Natural killer cell (primary cell): ENCODE data around the gene ADGB. TPM values are rescaled to one million over a fixed set of nuclear protein-coding genes. Genes with fewer than 3 reads are reported as not detected.
"Not testable (repeated sequence)": the region's sequence is repeated elsewhere in the genome, so short reads cannot be mapped to it uniquely, and the experiment has no call there.

ENCODE experiments used
- ATAC-seq, 3 donors: fragments of 150-1000 bp in 2 of 3; fragments of 200-7000 bp in 1 of 3; cut with Tn5 transposase; 1 replicate in 1 of 3; 2 replicates in 2 of 3; pipeline ENCODE4 v1.10.0; 2021; ENCODE audit warnings: mild to moderate bottlenecking in 2 of 3, moderate library complexity in 2 of 3
- DNase-seq, 2 donors: peaks; one replicate each; pipeline versions ENCODE4 v3.0.0 to v3.0.0-alpha.2; 2013 to 2021; ENCODE audit warnings: mixed read lengths in 1 of 2
- H3K27ac ChIP-seq: one replicate; pipeline ENCODE4 v1.5.1; 2013; ENCODE audit warnings: mild to moderate bottlenecking, low read length
- H3K27me3 ChIP-seq: one replicate; pipeline ENCODE4 v1.6.1; 2013; ENCODE audit warnings: low read length; ENCODE audit not compliant: control insufficient read depth, insufficient read depth
- H3K36me3 ChIP-seq: one replicate; pipeline ENCODE4 v1.6.1; 2013; ENCODE audit warnings: low read length; ENCODE audit not compliant: control insufficient read depth, insufficient read depth
- H3K4me1 ChIP-seq: one replicate; pipeline ENCODE4 v1.6.1; 2013; ENCODE audit warnings: low read length; ENCODE audit not compliant: control insufficient read depth, insufficient read depth
- H3K4me3 ChIP-seq: one replicate; pipeline ENCODE4 v1.5.1; 2013; ENCODE audit warnings: low read length
- H3K9me3 ChIP-seq: one replicate; pipeline ENCODE4 v1.6.1; 2013; ENCODE audit warnings: low read length; ENCODE audit not compliant: control insufficient read depth, insufficient read depth
- H3K27ac Mint-ChIP-seq, 2 donors: one replicate each; pipeline ENCODE4 v1.8.0; 2022; ENCODE audit warnings: mild to moderate bottlenecking in 2 of 2, mixed read lengths in 2 of 2, moderate library complexity in 1 of 2
- H3K27me3 Mint-ChIP-seq, 2 donors: one replicate each; pipeline ENCODE4 v1.8.0; 2022; ENCODE audit warnings: low read depth in 2 of 2, mixed read lengths in 2 of 2
- H3K36me3 Mint-ChIP-seq: one replicate; pipeline ENCODE4 v1.8.0; 2022; ENCODE audit warnings: mixed read lengths
- H3K4me1 Mint-ChIP-seq, 2 donors: one replicate each; pipeline ENCODE4 v1.8.0; 2022; ENCODE audit warnings: mixed read lengths in 2 of 2
- H3K4me3 Mint-ChIP-seq: one replicate; pipeline ENCODE4 v1.8.0; 2022; ENCODE audit warnings: mild to moderate bottlenecking, moderate library complexity, mixed read lengths
- H3K9me3 Mint-ChIP-seq, 2 donors: one replicate each; pipeline ENCODE4 v1.8.0; 2022; ENCODE audit warnings: mixed read lengths in 2 of 2
- CTCF ChIP-seq: fragments of 200-600 bp; IDR thresholded peaks from one replicate; pipeline ENCODE4 v1.8.0; 2022; ENCODE audit warnings: antibody characterized with exemption
- WGBS: methylation state at CpG from one replicate; pipeline ENCODE4 v1.1.7; 2013; ENCODE audit warnings: missing lambda C conversion rate; ENCODE audit not compliant: insufficient coverage; 5-methylcytosine and 5-hydroxymethylcytosine counted together
- intact Hi-C: fragments of 100-400 bp; cut with micrococcal nuclease; formaldehyde crosslinking; loops from one replicate; pipeline ENCODE4 v1.14.2; 2022
- total RNA-seq, 4 donors: library from RNA; stranded (reverse); fragments of 120-200 nt in 1 of 4; gene quantifications; one replicate each; pipeline versions ENCODE4 v1.2.3 to v1.2.4, GENCODE V29; 2013 to 2022

Gene ADGB
- total RNA-seq, 3 donors from 2014 or later (not counting 1 experiment from before 2014, with no cell fraction given) = not detected

GRCh38 chr6:146813554-146813953 is 214.8 kb downstream of the ADGB start:
- intact Hi-C loops = no loop called here
- Histone ChIP-seq H3K36me3 (no peaks in the 10 kb centered on the region), H3K4me1 (no peaks in the 10 kb centered on the region), H3K27ac (no peak overlapping the region), H3K9me3 (no peaks in the 10 kb centered on the region), H3K27me3 (no peaks in the 10 kb centered on the region), H3K4me3 (no peak overlapping the region)
- TF ChIP-seq CTCF = no peak
- no peaks in the 10 kb centered on the region for H3K36me3 Mint-ChIP-seq
- WGBS = 65% methylated on average over 2 of the region's 3 CpGs
- H3K27me3 Mint-ChIP-seq = no peaks in the 10 kb centered on the region
- H3K4me1 Mint-ChIP-seq = no peaks in the 10 kb centered on the region
- no peak overlapping the region for H3K4me3 Mint-ChIP-seq
- DNase-seq (no peak), ATAC-seq (no peak)
- no peaks in the 10 kb centered on the region for H3K9me3 Mint-ChIP-seq
- H3K27ac Mint-ChIP-seq = no peak overlapping the region

GRCh38 chr6:146814148-146814750 is 215.5 kb downstream of the ADGB start:
- Histone ChIP-seq H3K4me3 (no peak overlapping the region), H3K27ac (no peak overlapping the region), H3K4me1 (no peaks in the 10 kb centered on the region), H3K27me3 (no peaks in the 10 kb centered on the region), H3K9me3 (no peaks in the 10 kb centered on the region), H3K36me3 (no peaks in the 10 kb centered on the region)
- H3K4me3 Mint-ChIP-seq = no peak overlapping the region
- no peak for ATAC-seq
- WGBS = 67% methylated on average over 1 of the region's 1 CpG
- no peaks in the 10 kb centered on the region for H3K9me3 Mint-ChIP-seq
- no peak for DNase-seq
- H3K27me3 Mint-ChIP-seq = no peaks in the 10 kb centered on the region
- no peak for TF ChIP-seq CTCF
- H3K4me1 Mint-ChIP-seq = no peaks in the 10 kb centered on the region
- H3K27ac Mint-ChIP-seq = no peak overlapping the region
- no peaks in the 10 kb centered on the region for H3K36me3 Mint-ChIP-seq
- intact Hi-C loops = no loop called here

GRCh38 chr6:146815511-146816462 is 217.0 kb downstream of the ADGB start:
- ATAC-seq, H3K27ac ChIP-seq, H3K4me3 ChIP-seq, H3K9me3 Mint-ChIP-seq, H3K4me1 Mint-ChIP-seq, H3K27me3 ChIP-seq, H3K36me3 Mint-ChIP-seq, H3K4me1 ChIP-seq, DNase-seq, H3K4me3 Mint-ChIP-seq, H3K27me3 Mint-ChIP-seq, H3K36me3 ChIP-seq, intact Hi-C loops, H3K27ac Mint-ChIP-seq, H3K9me3 ChIP-seq: not testable (repeated sequence)
- WGBS = 85% methylated on average over 10 of the region's 18 CpGs

- no peaks in the 10 kb centered on the region for H3K27me3 Mint-ChIP-seq
- no peak for TF ChIP-seq CTCF
- H3K36me3 Mint-ChIP-seq = no peaks in the 10 kb centered on the region
- Histone ChIP-seq H3K4me1 (no peaks in the 10 kb centered on the region), H3K9me3 (no peaks in the 10 kb centered on the region), H3K27ac (no peak overlapping the region), H3K27me3 (no peaks in the 10 kb centered on the region), H3K36me3 (no peaks in the 10 kb centered on the region), H3K4me3 (no peak overlapping the region)
- no peak overlapping the region for H3K4me3 Mint-ChIP-seq
- no peak for DNase-seq
- H3K9me3 Mint-ChIP-seq = peaks cover 0 to 3% of the 10 kb centered on the region in 2 donors
- intact Hi-C loops = no loop called here
- 81% methylated on average over 7 of the region's 8 CpGs for WGBS
- H3K27ac Mint-ChIP-seq = no peak overlapping the region
- no peak for ATAC-seq
- no peaks in the 10 kb centered on the region for H3K4me1 Mint-ChIP-seq
These were observed 221.0 kb downstream of the ADGB start for GRCh38 chr6:146819596-146820320.
